HepG2 (cell line): ENCODE results near the gene GMCL2. TPM values are rescaled to one million over a fixed set of nuclear protein-coding genes. Genes with fewer than 3 reads are reported as not detected.

Experiments used
- CENPX ChIP-seq: sonication (generic); formaldehyde crosslinking; IDR thresholded peaks from 2 replicates; pipeline ENCODE4 v1.9.0; 2021; ENCODE audit warnings: mild to moderate bottlenecking, missing genetic modification reagents, moderate library complexity
- ETV5 ChIP-seq: IDR thresholded peaks from 2 replicates; pipeline ENCODE4 v1.6.1; 2018; ENCODE audit warnings: missing biosample characterization, missing genetic modification reagents, inconsistent platforms, borderline replicate concordance
- HMGXB4 ChIP-seq, 2 experiments: sonication (generic) in 1 of 2; formaldehyde crosslinking in 1 of 2; IDR thresholded peaks; 2 replicates each; pipeline versions ENCODE4 v1.4.0 to v1.6.1; 2018 to 2020; ENCODE audit warnings: missing genetic modification reagents in 2 of 2, borderline replicate concordance in 1 of 2, low read depth in 1 of 2, mild to moderate bottlenecking in 1 of 2, missing biosample characterization in 1 of 2
- HOMEZ ChIP-seq: IDR thresholded peaks from 2 replicates; pipeline ENCODE4 v1.6.1; 2016; ENCODE audit warnings: low read depth
- IKZF5 ChIP-seq: IDR thresholded peaks from 2 replicates; pipeline ENCODE4 v1.6.1; 2018; ENCODE audit warnings: missing genetic modification reagents, mild to moderate bottlenecking, missing compliant biosample characterization
- MBD4 ChIP-seq: IDR thresholded peaks from 2 replicates; pipeline ENCODE4 v1.6.1; 2012; ENCODE audit warnings: low read length, inconsistent platforms, borderline replicate concordance
- MED8 ChIP-seq: sonication (generic); formaldehyde crosslinking; IDR thresholded peaks from 2 replicates; pipeline ENCODE4 v1.8.1; 2023; ENCODE audit warnings: mild to moderate bottlenecking, missing genetic modification reagents; ENCODE audit not compliant: insufficient replicate concordance
- MLLT10 ChIP-seq: sonication (generic); formaldehyde crosslinking; IDR thresholded peaks from 2 replicates; pipeline ENCODE4 v1.4.0; 2020; ENCODE audit warnings: missing genetic modification reagents
- NR2C2 ChIP-seq: sonication (generic); formaldehyde crosslinking; IDR thresholded peaks from 2 replicates; pipeline ENCODE4 v1.4.0; 2020; ENCODE audit warnings: missing genetic modification reagents, mild to moderate bottlenecking, moderate library complexity, borderline replicate concordance
- PTBP1 ChIP-seq: fragments of 200-400 bp; formaldehyde crosslinking; IDR thresholded peaks from 2 replicates; pipeline ENCODE4 v1.6.1; 2018; ENCODE audit warnings: low read length, low read depth; ENCODE audit not compliant: poor library complexity, severe bottlenecking
- RFX5 ChIP-seq: IDR thresholded peaks from 2 replicates; pipeline ENCODE4 v1.6.1; 2011; ENCODE audit warnings: low read depth, low read length, improper control_type of control experiment
- SMAD1 ChIP-seq: sonication (generic); formaldehyde crosslinking; IDR thresholded peaks from 2 replicates; pipeline ENCODE4 v1.4.0; 2020; ENCODE audit warnings: missing genetic modification reagents, low read depth, mild to moderate bottlenecking, borderline replicate concordance
- SNRNP70 ChIP-seq: fragments of 200-400 bp; formaldehyde crosslinking; IDR thresholded peaks from 2 replicates; pipeline ENCODE4 v1.6.1; 2017; ENCODE audit warnings: mild to moderate bottlenecking, low read depth, low read length, moderate library complexity
- SRSF9 ChIP-seq: fragments of 200-400 bp; formaldehyde crosslinking; IDR thresholded peaks from 2 replicates; pipeline ENCODE4 v1.6.1; 2018; ENCODE audit warnings: borderline replicate concordance, mild to moderate bottlenecking, low read depth, low read length; ENCODE audit not compliant: insufficient read depth, poor library complexity, severe bottlenecking
- TCF7L2 ChIP-seq: IDR thresholded peaks from 2 replicates; pipeline ENCODE4 v1.6.1; 2011; ENCODE audit warnings: mild to moderate bottlenecking, low read depth, low read length, moderate library complexity
- ZFP1 ChIP-seq: IDR thresholded peaks from 2 replicates; pipeline ENCODE4 v1.6.1; 2016
- ZNF205 ChIP-seq: IDR thresholded peaks from 2 replicates; pipeline ENCODE4 v1.6.1; 2018; ENCODE audit warnings: missing biosample characterization, missing genetic modification reagents
- ZNF256 ChIP-seq: sonication (generic); formaldehyde crosslinking; conservative IDR thresholded peaks from 2 replicates; pipeline ENCODE4 v1.4.0; 2020; ENCODE audit warnings: missing genetic modification reagents
- ZNF414 ChIP-seq: sonication (generic); formaldehyde crosslinking; IDR thresholded peaks from 2 replicates; pipeline ENCODE4 v1.5.0; 2020; ENCODE audit warnings: missing genetic modification reagents
- ZNF430 ChIP-seq: sonication (generic); formaldehyde crosslinking; IDR thresholded peaks from 2 replicates; pipeline ENCODE4 v1.9.0; 2021; ENCODE audit warnings: mild to moderate bottlenecking, missing genetic modification reagents
- ZNF460 ChIP-seq: sonication (generic); formaldehyde crosslinking; IDR thresholded peaks from 2 replicates; pipeline ENCODE4 v1.5.1; 2020; ENCODE audit warnings: missing genetic modification reagents, mild to moderate bottlenecking, borderline replicate concordance
- ZNF589 ChIP-seq: sonication (generic); formaldehyde crosslinking; conservative IDR thresholded peaks from 2 replicates; pipeline ENCODE4 v1.8.0; 2022; ENCODE audit warnings: mild to moderate bottlenecking, moderate library complexity, missing genetic modification reagents
- ZNF746 ChIP-seq: sonication (generic); formaldehyde crosslinking; IDR thresholded peaks from 2 replicates; pipeline ENCODE4 v1.8.0; 2022; ENCODE audit warnings: mild to moderate bottlenecking, missing genetic modification reagents
- ZNF780A ChIP-seq: sonication (generic); formaldehyde crosslinking; IDR thresholded peaks from 2 replicates; pipeline ENCODE4 v1.8.0; 2022; ENCODE audit warnings: mild to moderate bottlenecking, missing genetic modification reagents, moderate library complexity
- ZNF879 ChIP-seq: sonication (generic); formaldehyde crosslinking; IDR thresholded peaks from 2 replicates; pipeline ENCODE4 v1.8.1; 2023; ENCODE audit warnings: missing genetic modification reagents
- ZNF883 ChIP-seq: sonication (generic); formaldehyde crosslinking; IDR thresholded peaks from 2 replicates; pipeline ENCODE4 v1.5.1; 2020; ENCODE audit warnings: mild to moderate bottlenecking, missing genetic modification reagents; ENCODE audit errors: not compliant biosample characterization
- ZSCAN31 ChIP-seq: sonication (generic); formaldehyde crosslinking; IDR thresholded peaks from 2 replicates; pipeline ENCODE4 v1.5.0; 2020; ENCODE audit warnings: low read depth, mild to moderate bottlenecking, missing genetic modification reagents
- polyA plus RNA-seq, 8 experiments: library from polyadenylated mRNA; depleted of rRNA in 3 of 8; stranded (reverse) in 7 of 8; unstranded in 1 of 8; fragments of >200 nt; fragmentation: Illumina TruSeq in 4 of 8; extraction: Trizol in 4 of 8; gene quantifications; 2 replicates each; pipeline versions ENCODE4 v1.2.1 to v1.2.3, GENCODE V29; 2011 to 2016; ENCODE audit warnings: low read depth in 4 of 8, missing spikeins in 1 of 8, mixed read lengths in 1 of 8; ENCODE audit not compliant: insufficient read depth in 1 of 8
- total RNA-seq, 5 experiments: library from RNA; depleted of rRNA; stranded (reverse); fragments of >200 nt; fragmentation: Illumina TruSeq; extraction: Trizol; gene quantifications; 2 replicates each; pipeline ENCODE4 v1.2.3, GENCODE V29; 2016; ENCODE audit warnings: low read depth in 1 of 5

GMCL2 gene
- total and polyA plus RNA-seq, 2 of the 13 experiments (the other 11 are each of a cell fraction or from before 2014, with no cell fraction given): 0.03 TPM; not detected in 1

GRCh38 chr5:178232920-178233429 is 45.8 kb upstream of the GMCL2 start (continued):
- TF ChIP-seq NR2C2 (CRISPR knock-in tag): no peak
- no peak for TF ChIP-seq SRSF9
- no peak for TF ChIP-seq ZNF883
- TF ChIP-seq MBD4: no peak
- no peak for TF ChIP-seq SMAD1 (CRISPR knock-in tag)
- no peak for TF ChIP-seq TCF7L2
- no peak for TF ChIP-seq ZNF746 (CRISPR knock-in tag)
- no peak for TF ChIP-seq ZNF879 (CRISPR knock-in tag)
- TF ChIP-seq SNRNP70: no peak
- no peak for TF ChIP-seq ZNF256
- TF ChIP-seq ZFP1 (CRISPR knock-in tag): no peak
- TF ChIP-seq ZNF205 (CRISPR knock-in tag): no peak
- no peak for TF ChIP-seq ZSCAN31 (CRISPR knock-in tag)
- no peak for TF ChIP-seq ZNF430 (CRISPR knock-in tag)
- TF ChIP-seq MLLT10 (CRISPR knock-in tag): no peak
- no peak for TF ChIP-seq CENPX (CRISPR knock-in tag)
- TF ChIP-seq IKZF5 (CRISPR knock-in tag): no peak
- 0 out of 2 replicates have a peak, but pooled peaks have one; percentile 5 for TF ChIP-seq ZNF589 (CRISPR knock-in tag)
- no peak for TF ChIP-seq HMGXB4 (CRISPR knock-in tag; IDR thresholded peaks at IDR 0.05; ENCODE audit: borderline replicate concordance in 1 of 2, low read depth in 1 of 2)
- no peak for TF ChIP-seq RFX5
- TF ChIP-seq ETV5 (CRISPR knock-in tag): no peak
- no peak for TF ChIP-seq ZNF414 (CRISPR knock-in tag)
- no peak for TF ChIP-seq PTBP1
- no peak for TF ChIP-seq HOMEZ (CRISPR knock-in tag)
- TF ChIP-seq ZNF780A: no peak
- peak; percentile 17 for TF ChIP-seq MED8 (CRISPR knock-in tag)
- TF ChIP-seq ZNF460 (CRISPR knock-in tag): no peak
